GM06990 (cell line): ENCODE data around the gene PHKB.

Experiments used
- DNase-seq: peaks from one replicate; pipeline ENCODE4 v3.0.0-alpha.2; 2011; ENCODE audit not compliant: insufficient read length; ENCODE audit errors: extremely low read depth
- H3K27me3 ChIP-seq: replicated peaks from 2 replicates; pipeline ENCODE4 v1.6.0; 2011; ENCODE audit warnings: low read length; ENCODE audit not compliant: control insufficient read depth, insufficient read depth
- H3K36me3 ChIP-seq: 2 replicates; pipeline ENCODE4 v1.5.1; 2011; ENCODE audit warnings: low read length; ENCODE audit not compliant: control insufficient read depth, insufficient read depth
- H3K4me3 ChIP-seq: replicated peaks from 2 replicates; pipeline ENCODE4 v1.5.1; 2011; ENCODE audit warnings: low read depth, mild to moderate bottlenecking, control low read depth, low read length
- CTCF ChIP-seq: IDR thresholded peaks from 2 replicates; pipeline ENCODE4 v1.5.1; 2011; ENCODE audit warnings: low read length, control low read depth, mild to moderate bottlenecking, inconsistent platforms; ENCODE audit not compliant: insufficient read depth, poor library complexity, severe bottlenecking

PHKB gene

GRCh38 chr16:47725188-47725695 lies 264.1 kb downstream of the PHKB start:
- TF ChIP-seq CTCF = no peak
- Histone ChIP-seq H3K27me3 (no peaks in the 10 kb centered on the region; the same call in 1 of the 2 replicates), H3K36me3 (no peaks in the 10 kb centered on the region), H3K4me3 (no peak overlapping the region)
- no peak for DNase-seq

GRCh38 chr16:47726031-47726675 lies 265.0 kb downstream of the PHKB start:
- no peak for TF ChIP-seq CTCF
- Histone ChIP-seq H3K36me3 (no peaks in the 10 kb centered on the region), H3K27me3 (no peaks in the 10 kb centered on the region; the same call in 1 of the 2 replicates), H3K4me3 (no peak overlapping the region)
- DNase-seq = no peak

- Histone ChIP-seq H3K27me3 (no peaks in the 10 kb centered on the region; the same call in 1 of the 2 replicates), H3K36me3 (no peaks in the 10 kb centered on the region), H3K4me3 (no peak overlapping the region)
- no peak for TF ChIP-seq CTCF
- no peak for DNase-seq
These were observed 266.0 kb downstream of the PHKB start for GRCh38 chr16:47727131-47727530.

- DNase-seq = no peak
- no peak for TF ChIP-seq CTCF
- no peak overlapping the region for H3K4me3 ChIP-seq
- no peaks in the 10 kb centered on the region; the same call in 1 of the 2 replicates for H3K27me3 ChIP-seq
- H3K36me3 ChIP-seq = no peaks in the 10 kb centered on the region
These were observed 267.1 kb downstream of the PHKB start for GRCh38 chr16:47728205-47728604.

GRCh38 chr16:47729701-47730100 lies 268.6 kb downstream of the PHKB start:
- Histone ChIP-seq H3K36me3 (no peaks in the 10 kb centered on the region), H3K4me3 (no peak overlapping the region), H3K27me3 (no peaks in the 10 kb centered on the region; the same call in 1 of the 2 replicates)
- TF ChIP-seq CTCF = no peak
- DNase-seq = no peak
